Ureter (tissue), 1 donor: ENCODE data around the gene FSTL5. TPM values are rescaled to one million over a fixed set of nuclear protein-coding genes. Genes with fewer than 3 reads are reported as not detected.

Experiments used
- DNase-seq: peaks from one replicate; pipeline ENCODE4 v3.0.0-alpha.2; 2020; ENCODE audit warnings: low spot score
- total RNA-seq: library from RNA; stranded (reverse); gene quantifications from one replicate; pipeline ENCODE4 v1.2.4, GENCODE V29; 2023
- donor health status: DM: yes; HTN: yes; CAD: no.

The FSTL5 gene
- total RNA-seq, 1 donor from 2014 or later, result not detected

- DNase-seq, result no peak
Measured at GRCh38 chr4:161714022-161714751, 449.6 kb downstream of the FSTL5 start.

GRCh38 chr4:161704653-161705052 is 459.1 kb downstream of the FSTL5 start:
- no peak for DNase-seq

GRCh38 chr4:161704040-161704439 is 459.8 kb downstream of the FSTL5 start:
- no peak for DNase-seq

- no peak for DNase-seq
Measured at GRCh38 chr4:161702287-161702686, 461.5 kb downstream of the FSTL5 start.

- DNase-seq, result no peak
Measured at GRCh38 chr4:161696944-161697343, 466.9 kb downstream of the FSTL5 start.

GRCh38 chr4:161680146-161680545 is 483.7 kb downstream of the FSTL5 start:
- DNase-seq, result no peak

GRCh38 chr4:161664740-161665139 is 499.1 kb downstream of the FSTL5 start:
- no peak for DNase-seq

- no peak for DNase-seq
Measured at GRCh38 chr4:161663844-161664243, 500.0 kb downstream of the FSTL5 start.

- DNase-seq, result no peak
Measured at GRCh38 chr4:161658676-161659075, 505.1 kb downstream of the FSTL5 start.

- no peak for DNase-seq
Measured at GRCh38 chr4:161657616-161658015, 506.2 kb downstream of the FSTL5 start.

GRCh38 chr4:161656594-161656993 is 507.2 kb downstream of the FSTL5 start:
- DNase-seq, result no peak

- no peak for DNase-seq
Measured at GRCh38 chr4:161655148-161655547, 508.7 kb downstream of the FSTL5 start.

- no peak for DNase-seq
Measured at GRCh38 chr4:161653697-161654096, 510.1 kb downstream of the FSTL5 start.

- DNase-seq, result no peak
Measured at GRCh38 chr4:161651586-161651985, 512.2 kb downstream of the FSTL5 start.

- DNase-seq, result no peak
Measured at GRCh38 chr4:161650812-161651211, 513.0 kb downstream of the FSTL5 start.

GRCh38 chr4:161647757-161648156 is 516.0 kb downstream of the FSTL5 start:
- no peak for DNase-seq

- DNase-seq, result no peak
Measured at GRCh38 chr4:161642708-161643107, 521.1 kb downstream of the FSTL5 start.

- no peak for DNase-seq
Measured at GRCh38 chr4:161629694-161630441, 533.9 kb downstream of the FSTL5 start.

GRCh38 chr4:161604516-161605300 is 559.1 kb downstream of the FSTL5 start:
- no peak for DNase-seq

GRCh38 chr4:161601011-161601410 is 562.8 kb downstream of the FSTL5 start:
- no peak for DNase-seq

GRCh38 chr4:161595230-161595771 is 568.5 kb downstream of the FSTL5 start:
- no peak for DNase-seq

- no peak for DNase-seq
Measured at GRCh38 chr4:161585011-161585410, 578.8 kb downstream of the FSTL5 start.
